Daoy (cell line): ENCODE results near the gene ADCY2. TPM values are rescaled to one million over a fixed set of nuclear protein-coding genes. Genes with fewer than 3 reads are reported as not detected.

ENCODE experiments used
- DNase-seq: peaks from one replicate; pipeline ENCODE4 v3.0.0-alpha.2; 2015; ENCODE audit warnings: low read depth
- total RNA-seq: library from RNA; depleted of rRNA; stranded (reverse); fragments of >200 nt; shearing (Covaris generic); gene quantifications from 2 replicates; pipeline ENCODE4 v1.2.3, GENCODE V29; 2014; rRNA removed

The ADCY2 gene
- 0.48 and 0.86 TPM in 2 replicates for total RNA-seq

DNA sequence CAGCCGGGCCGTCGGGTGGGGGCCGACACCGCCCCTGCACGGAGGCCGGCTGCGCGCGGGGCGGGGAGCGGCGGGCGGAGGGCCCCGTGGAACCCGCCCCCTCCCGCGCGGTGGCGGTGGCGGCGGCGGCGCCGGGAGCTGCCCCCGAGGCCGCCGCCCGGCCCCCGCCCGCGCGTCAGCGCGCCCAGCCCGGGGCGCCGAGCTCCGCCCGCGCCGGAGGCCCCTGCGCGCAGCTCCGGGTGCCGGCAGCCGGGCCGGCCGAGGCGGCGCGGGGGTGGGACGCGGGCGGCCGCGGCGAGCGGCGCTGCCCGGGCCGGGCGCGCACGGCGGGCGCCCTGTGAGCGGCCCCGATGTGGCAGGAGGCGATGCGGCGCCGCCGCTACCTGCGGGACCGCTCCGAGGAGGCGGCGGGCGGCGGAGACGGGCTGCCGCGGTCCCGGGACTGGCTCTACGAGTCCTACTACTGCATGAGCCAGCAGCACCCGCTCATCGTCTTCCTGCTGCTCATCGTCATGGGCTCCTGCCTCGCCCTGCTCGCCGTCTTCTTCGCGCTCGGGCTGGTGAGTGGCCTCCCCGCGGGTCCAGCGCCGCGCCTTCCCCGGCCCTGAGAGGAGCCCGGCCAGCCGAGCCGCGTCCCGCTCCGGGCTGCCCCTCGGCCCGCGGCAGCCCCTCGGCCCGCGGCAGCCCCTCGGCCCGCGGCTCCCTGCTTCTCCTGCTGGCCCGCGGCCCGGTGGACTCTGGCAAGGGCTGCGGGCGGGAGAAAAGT lies at the start of gene ADCY2:
ADCY2 (plus strand) TSS at position 192 of the 766 bp plus-strand sequence; CDS start at position 351, 159 bp downstream.
- peak; percentile 65 for DNase-seq

- no peak for DNase-seq
Observed at GRCh38 chr5:7347377-7347776, 48.6 kb upstream of the ADCY2 start.

GRCh38 chr5:7348168-7348854 lies 47.6 kb upstream of the ADCY2 start:
- DNase-seq, result no peak

GRCh38 chr5:7361593-7361992 lies 34.3 kb upstream of the ADCY2 start:
- no peak for DNase-seq

DNA sequence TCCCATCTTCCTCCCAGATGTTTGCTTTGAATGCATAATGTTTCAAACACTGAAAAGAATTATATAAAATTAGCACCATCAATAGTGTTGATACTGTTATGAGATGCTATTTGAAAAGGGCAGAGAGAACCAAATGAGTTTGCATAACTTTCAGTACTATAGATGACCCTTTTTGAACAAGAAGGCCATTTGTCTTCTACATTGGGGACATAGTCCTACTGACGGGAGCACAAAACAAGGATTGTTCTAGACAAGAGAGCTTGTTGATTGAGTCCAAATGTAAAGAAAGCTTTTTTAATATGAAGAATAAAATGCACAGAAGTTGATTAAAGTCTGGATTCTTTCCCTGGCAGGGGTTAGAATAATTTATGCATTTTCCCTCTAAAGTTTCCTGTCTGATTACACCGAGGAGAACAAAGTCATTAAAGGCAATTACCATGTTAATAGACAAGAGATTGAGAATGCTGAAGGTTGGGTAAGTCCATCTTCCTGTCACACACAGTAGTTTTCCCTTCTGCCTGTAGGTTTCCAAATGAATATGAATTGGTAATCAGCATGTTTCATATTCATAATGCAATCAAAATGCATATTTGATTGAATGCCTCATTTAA lies 32.8 kb upstream of the ADCY2 start:
- DNase-seq, result no peak

- no peak for DNase-seq
Observed at GRCh38 chr5:7364226-7364875, 31.6 kb upstream of the ADCY2 start.

GRCh38 chr5:7367780-7368179 lies 28.2 kb upstream of the ADCY2 start:
- DNase-seq, result no peak

GRCh38 chr5:7372399-7372798 lies 23.5 kb upstream of the ADCY2 start:
- DNase-seq, result no peak

DNA sequence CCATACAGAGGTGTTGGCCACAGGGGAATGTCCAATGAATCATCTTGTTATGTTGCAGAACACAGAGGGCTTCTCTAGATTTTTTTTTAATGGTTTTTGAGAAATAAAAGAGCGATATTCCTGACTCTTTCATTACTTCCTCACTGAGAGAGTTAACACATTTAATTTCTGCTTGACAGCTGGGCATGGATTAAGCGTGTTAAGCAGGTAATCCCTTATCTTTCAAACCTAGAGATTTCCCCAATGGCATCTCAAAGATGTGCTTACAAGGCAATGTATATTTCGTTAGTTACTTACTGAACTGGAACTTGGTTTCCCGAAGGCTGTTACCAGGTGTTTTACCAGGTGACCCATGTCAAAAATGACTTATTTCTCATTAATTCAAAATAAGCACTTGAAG lies 21.8 kb upstream of the ADCY2 start:
- no peak for DNase-seq

- DNase-seq, result no peak
Observed at GRCh38 chr5:7375457-7375856, 20.5 kb upstream of the ADCY2 start.

DNA sequence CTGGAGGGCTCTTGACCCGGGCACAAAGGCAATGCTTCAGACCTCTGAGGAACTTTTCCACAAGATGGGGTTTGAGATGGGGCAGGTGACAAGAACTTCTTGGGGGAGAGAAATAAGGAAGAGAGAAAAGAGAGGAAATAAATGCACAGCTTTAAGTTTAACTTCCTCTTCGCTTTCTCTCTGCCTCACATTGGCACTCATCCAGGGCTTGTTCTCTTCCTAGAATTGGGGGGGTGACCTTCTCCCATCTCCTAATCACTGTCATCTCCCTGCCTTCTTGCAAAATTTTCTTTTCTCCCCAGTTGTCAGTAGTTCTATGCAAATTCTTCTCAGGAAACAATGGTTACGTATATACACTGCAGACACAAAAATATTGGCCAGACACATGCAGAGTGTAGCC lies 19.1 kb upstream of the ADCY2 start:
- DNase-seq, result no peak

DNA sequence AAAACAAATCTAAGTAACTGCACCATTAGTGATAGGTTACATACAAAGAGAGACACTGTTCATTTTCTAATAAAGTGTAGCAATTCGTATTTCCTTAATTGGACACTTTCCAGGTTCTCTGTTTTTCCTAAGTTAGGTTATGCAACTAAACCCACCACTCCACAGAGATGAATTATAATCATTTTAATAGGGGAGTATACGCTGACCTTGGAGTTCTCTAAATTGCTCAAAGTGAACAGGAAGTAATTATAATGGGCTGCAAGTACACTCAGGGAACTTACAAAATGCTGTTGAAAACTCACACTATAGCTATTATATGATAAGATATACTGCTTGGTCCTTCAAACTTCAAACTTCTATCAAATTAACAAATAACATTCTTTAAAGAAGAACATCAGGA lies 18.2 kb upstream of the ADCY2 start:
- no peak for DNase-seq

DNA sequence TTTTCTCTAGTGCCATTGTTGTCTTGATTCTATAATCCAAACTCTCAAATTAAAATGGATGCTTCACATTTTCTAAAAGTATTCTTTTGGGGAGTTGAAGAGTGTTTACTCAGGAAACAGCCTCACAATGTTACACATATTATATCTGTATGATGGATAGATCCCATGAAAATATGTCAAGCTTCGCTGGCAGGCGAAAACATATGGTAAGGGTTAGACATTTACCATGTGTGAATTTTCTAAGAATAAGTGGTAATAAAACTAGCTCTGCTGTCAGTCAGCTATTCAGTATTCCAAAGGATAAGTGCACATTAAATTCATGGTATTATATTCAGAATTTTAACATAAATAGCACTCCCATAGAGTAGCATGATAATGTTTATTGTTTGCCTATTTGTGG lies 13.3 kb upstream of the ADCY2 start:
- DNase-seq, result no peak

- DNase-seq, result no peak
Observed at GRCh38 chr5:7385681-7386080, 10.3 kb upstream of the ADCY2 start.

DNA sequence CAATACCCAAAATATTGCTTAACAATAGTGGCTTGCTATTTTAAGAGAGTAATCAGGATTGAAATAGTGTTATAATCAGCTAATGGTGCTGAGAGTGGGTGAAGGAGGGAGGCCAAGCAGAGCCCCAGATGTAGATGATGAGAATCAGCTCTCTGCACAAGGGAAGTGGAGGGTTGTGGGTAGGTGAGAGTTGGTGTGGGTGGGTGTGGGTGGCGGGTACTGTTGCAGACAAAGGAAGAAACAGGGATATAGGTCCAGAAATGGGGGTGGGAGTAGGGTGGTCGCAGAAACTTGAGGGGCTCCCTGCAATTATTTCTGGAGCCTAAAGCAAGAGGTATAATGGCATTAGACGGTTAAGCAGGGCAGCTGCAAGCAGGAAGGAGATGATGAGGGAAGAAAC lies 7.4 kb upstream of the ADCY2 start:
- no peak for DNase-seq

DNA sequence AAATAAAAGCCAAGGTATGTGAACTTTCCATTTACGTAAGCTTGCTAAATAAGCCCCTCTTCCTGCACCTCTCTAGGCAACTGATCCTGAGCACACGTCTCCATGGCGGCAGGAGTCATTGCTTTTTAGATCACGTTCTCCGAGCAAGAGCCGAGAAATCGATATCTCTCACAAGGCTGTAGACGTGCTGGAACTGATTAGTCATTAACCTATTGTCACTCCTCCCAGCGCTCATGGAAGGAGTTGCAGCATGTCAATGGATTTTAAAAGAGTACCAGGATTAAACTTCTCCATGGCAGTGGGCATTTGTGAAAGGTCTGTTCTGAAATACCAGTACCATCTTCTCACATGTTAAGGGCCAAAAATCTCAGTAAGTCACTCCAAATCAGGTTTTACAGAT lies 4.7 kb upstream of the ADCY2 start:
- DNase-seq, result peak; percentile 38

DNA sequence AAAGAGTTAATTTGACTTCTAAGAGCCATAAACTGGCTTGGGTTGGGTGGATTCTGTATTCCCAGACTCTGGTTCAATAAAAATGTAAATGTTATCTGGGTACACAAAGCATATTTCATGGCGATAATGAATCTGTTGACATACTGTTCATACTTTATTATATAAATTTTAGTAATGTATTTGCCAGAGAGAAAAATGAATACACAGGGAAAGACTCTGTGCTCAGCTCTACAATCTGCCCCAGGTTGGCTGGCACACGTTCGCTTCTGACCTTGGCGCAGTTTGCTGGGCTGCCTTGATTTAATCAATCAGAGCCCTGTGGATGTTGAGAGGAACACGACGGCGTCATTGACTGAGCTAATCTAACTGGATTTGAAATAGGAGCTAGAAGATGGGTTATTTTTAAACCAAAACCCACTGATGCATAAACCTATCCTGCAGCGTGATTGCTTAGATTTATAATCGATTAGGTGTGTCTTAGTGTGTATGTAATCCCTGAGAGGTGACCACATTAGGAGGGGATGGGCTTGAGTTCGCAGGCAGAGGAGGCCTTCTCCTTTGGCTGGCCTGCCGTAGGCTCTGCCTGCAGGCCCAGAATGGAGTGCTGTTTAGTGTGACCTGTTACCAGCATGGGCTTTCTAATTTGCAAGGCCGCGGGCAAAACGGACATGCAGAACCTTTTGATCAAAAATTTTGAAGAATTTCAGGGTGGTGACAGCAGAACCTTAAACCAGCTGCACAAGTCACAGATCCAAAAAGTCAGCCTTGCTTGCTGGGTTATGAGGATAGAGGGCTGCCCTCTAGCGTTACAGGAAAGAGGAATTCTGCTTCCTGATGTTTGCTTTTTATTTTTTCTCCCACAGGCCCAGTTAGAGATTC lies 3.9 kb upstream of the ADCY2 start:
- DNase-seq, result peak; percentile 55

DNA sequence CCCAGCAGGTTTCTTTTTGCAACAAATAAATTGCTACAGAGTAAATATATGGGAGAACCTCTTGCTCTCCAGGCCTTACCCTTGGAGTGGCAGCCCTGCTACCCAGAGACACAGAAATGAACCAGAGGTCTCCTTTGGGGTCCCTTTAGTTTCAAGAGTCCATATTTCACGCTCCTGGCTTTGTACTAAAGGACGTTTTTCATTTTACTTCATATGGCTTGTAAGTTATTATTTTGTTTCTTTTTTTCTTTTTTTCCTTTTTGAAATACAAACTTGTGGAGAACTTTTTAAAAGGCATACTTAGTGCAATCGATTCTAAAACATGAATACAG lies 3.3 kb upstream of the ADCY2 start:
- DNase-seq, result no peak

DNA sequence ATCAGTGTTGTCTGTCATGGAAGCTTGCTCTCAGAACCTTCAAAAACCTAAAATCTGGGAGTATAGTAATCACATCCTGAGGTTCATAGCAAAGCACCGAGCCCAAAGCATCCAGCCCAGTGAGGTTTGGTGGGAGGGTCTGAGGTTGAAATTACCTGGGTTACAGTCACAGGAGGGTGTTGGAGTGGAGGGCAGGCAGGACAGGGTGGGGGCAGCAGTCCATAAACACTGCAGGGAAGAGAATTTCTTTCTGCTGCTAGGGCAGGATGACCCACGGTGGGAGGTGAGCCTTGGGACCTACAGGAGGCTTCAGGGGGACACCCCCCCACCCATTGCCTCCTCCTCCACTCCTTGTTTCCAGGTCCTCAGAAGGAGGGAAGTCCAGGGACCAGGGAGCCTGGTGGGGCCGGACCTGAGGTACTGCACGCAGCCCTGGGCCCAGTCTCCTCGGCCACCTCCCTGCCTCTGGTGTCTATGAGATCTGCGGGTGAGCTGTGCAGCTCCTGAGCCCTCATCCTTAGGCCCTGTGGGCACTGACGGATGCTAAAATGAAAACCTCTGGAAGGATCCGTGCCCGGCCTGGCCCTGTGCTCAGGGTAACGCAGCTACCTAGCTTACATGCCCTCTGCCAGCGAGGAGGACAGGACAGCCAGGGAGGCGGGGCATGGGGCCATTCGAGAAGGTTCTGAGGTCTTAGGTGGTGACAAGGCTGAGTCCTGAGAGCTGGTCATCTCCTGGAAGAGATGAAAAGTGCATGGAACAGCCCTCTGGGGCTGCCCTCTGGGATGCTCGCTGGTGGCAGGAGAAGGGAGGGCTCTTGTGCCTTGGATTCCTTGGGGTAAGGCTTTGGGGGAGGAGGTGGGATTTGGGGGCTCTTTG lies 1.8 kb upstream of the ADCY2 start:
- DNase-seq, result no peak

- DNase-seq, result peak; percentile 33
Observed at GRCh38 chr5:7394889-7395431, 978 bp upstream of the ADCY2 start.
